DND-41 (cell line): ENCODE data around the gene TSSK6.

ENCODE experiments used
- ATAC-seq: fragments of 200-7000 bp; cut with Tn5 transposase; 3 replicates; pipeline ENCODE4 v1.9.1; 2021; ENCODE audit warnings: low read depth; ENCODE audit not compliant: insufficient read depth
- DNase-seq: peaks from one replicate; pipeline ENCODE4 v3.0.0-alpha.2; 2020
- H2AFZ ChIP-seq: 2 replicates; pipeline ENCODE4 v1.6.0; 2012; ENCODE audit warnings: low read depth, low read length
- H3K27ac ChIP-seq: 2 replicates; pipeline ENCODE4 v1.5.1; 2012; ENCODE audit warnings: low read length, inconsistent platforms
- H3K27me3 ChIP-seq: fragments of 200-600 bp; sonication (generic); 2 replicates; pipeline ENCODE4 v1.6.0; 2012; ENCODE audit warnings: low read length, mild to moderate bottlenecking, inconsistent platforms; ENCODE audit not compliant: insufficient read depth, poor library complexity
- H3K36me3 ChIP-seq: 2 replicates; pipeline ENCODE4 v1.5.1; 2012; ENCODE audit warnings: low read length, inconsistent platforms; ENCODE audit not compliant: insufficient read depth
- H3K4me1 ChIP-seq: 2 replicates; pipeline ENCODE4 v1.5.1; 2012; ENCODE audit warnings: mild to moderate bottlenecking, low read length; ENCODE audit not compliant: insufficient read depth
- H3K4me2 ChIP-seq: 2 replicates; pipeline ENCODE4 v1.6.0; 2012; ENCODE audit warnings: mild to moderate bottlenecking, moderate library complexity, low read length, inconsistent platforms; ENCODE audit not compliant: insufficient read depth
- H3K4me3 ChIP-seq, 2 experiments: fragments of 200-600 bp in 1 of 2; shearing (Covaris generic) in 1 of 2; 2 replicates each; pipeline ENCODE4 v1.5.1; 2012 to 2016; ENCODE audit warnings: inconsistent platforms in 2 of 2, low read length in 2 of 2, mild to moderate bottlenecking in 2 of 2, low read depth in 1 of 2, moderate library complexity in 1 of 2
- H3K79me2 ChIP-seq: 2 replicates; pipeline ENCODE4 v1.6.0; 2012; ENCODE audit warnings: low read length, inconsistent platforms; ENCODE audit not compliant: insufficient read depth
- H3K9ac ChIP-seq: 2 replicates; pipeline ENCODE4 v1.6.0; 2012; ENCODE audit warnings: low read depth, mild to moderate bottlenecking, inconsistent platforms, low read length, moderate library complexity
- H3K9me3 ChIP-seq: 2 replicates; pipeline ENCODE4 v1.5.1; 2012; ENCODE audit warnings: low read length, moderate library complexity, mild to moderate bottlenecking, inconsistent platforms; ENCODE audit not compliant: insufficient read depth, severe bottlenecking
- H4K20me1 ChIP-seq: 2 replicates; pipeline ENCODE4 v1.6.0; 2012; ENCODE audit warnings: low read length; ENCODE audit not compliant: insufficient read depth
- EZH2 ChIP-seq: IDR thresholded peaks from 3 replicates; pipeline ENCODE4 v1.6.1; 2012; ENCODE audit warnings: borderline replicate concordance, low read depth, mild to moderate bottlenecking, moderate library complexity, low read length, inconsistent platforms; ENCODE audit not compliant: severe bottlenecking
- TF ChIP-seq, protein P1 (sequence below): IDR thresholded peaks from 2 replicates; pipeline ENCODE4 v1.5.1; 2012; ENCODE audit warnings: borderline replicate concordance, low read length, moderate library complexity, mild to moderate bottlenecking; ENCODE audit not compliant: poor library complexity, severe bottlenecking; ENCODE audit errors: extremely low read depth

The TSSK6 gene

DNA sequence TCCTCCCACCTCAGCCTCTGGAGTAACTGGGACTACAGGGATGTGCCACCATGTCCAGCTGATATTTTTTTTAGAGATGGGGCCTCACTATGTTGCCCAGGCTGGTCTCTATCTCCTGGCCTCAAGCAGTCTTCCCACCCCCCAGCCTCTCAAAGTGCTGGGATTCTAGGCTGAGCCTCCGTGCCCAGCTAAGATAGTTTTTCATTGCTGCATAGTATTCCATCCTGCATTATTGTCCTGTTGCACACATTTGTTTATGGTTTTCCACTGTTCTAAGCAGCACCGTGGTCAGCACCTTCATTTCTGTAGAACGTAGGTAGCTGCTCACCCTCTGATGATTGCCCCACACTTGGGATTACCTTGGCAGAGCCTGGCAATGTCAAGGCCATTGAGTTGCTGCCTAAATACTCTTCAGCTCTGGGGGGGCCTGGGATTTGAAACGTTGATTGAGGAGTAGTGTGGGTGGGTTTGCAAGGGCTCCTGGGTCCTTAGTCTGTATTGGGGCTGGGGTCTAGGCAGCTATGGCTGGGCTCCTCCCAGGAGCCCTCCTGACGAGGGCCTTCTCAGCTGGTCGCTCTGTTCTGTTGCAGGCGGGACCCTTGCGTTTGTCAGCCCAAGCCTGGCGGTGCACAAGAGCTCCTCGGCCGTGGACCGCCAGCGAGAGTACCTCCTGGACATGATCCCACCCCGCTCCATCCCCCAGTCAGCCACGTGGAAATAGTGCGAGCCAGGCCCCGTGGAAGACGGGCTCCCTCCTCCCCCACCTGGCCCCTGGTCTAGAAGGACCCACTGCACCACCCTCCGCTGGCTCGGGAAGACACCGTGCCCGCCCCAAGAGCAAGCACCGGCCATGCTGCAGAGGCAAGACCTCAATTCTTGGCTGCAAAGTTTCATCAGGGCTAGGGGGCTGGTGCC lies 10.3 kb downstream of the TSSK6 start:
- Histone ChIP-seq H3K9ac (no peak overlapping the region), H3K79me2 (no peaks in the 10 kb centered on the region; the same call in 1 of the 2 replicates), H2AFZ (no peak overlapping the region), H3K9me3 (no peaks in the 10 kb centered on the region), H3K36me3 (peaks cover 80% of the 10 kb centered on the region), H3K4me2 (no peak overlapping the region), H3K27ac (no peak overlapping the region), H3K27me3 (no peaks in the 10 kb centered on the region), H3K4me1 (no peaks in the 10 kb centered on the region), H3K4me3 (no peak overlapping the region), H4K20me1 (peaks cover 35% of the 10 kb centered on the region; the same call in 1 of the 2 replicates)
- TF ChIP-seq, protein P1, sequence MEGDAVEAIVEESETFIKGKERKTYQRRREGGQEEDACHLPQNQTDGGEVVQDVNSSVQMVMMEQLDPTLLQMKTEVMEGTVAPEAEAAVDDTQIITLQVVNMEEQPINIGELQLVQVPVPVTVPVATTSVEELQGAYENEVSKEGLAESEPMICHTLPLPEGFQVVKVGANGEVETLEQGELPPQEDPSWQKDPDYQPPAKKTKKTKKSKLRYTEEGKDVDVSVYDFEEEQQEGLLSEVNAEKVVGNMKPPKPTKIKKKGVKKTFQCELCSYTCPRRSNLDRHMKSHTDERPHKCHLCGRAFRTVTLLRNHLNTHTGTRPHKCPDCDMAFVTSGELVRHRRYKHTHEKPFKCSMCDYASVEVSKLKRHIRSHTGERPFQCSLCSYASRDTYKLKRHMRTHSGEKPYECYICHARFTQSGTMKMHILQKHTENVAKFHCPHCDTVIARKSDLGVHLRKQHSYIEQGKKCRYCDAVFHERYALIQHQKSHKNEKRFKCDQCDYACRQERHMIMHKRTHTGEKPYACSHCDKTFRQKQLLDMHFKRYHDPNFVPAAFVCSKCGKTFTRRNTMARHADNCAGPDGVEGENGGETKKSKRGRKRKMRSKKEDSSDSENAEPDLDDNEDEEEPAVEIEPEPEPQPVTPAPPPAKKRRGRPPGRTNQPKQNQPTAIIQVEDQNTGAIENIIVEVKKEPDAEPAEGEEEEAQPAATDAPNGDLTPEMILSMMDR: no peak
- TF ChIP-seq EZH2: no peak
- no peak for ATAC-seq
- DNase-seq: no peak

DNA sequence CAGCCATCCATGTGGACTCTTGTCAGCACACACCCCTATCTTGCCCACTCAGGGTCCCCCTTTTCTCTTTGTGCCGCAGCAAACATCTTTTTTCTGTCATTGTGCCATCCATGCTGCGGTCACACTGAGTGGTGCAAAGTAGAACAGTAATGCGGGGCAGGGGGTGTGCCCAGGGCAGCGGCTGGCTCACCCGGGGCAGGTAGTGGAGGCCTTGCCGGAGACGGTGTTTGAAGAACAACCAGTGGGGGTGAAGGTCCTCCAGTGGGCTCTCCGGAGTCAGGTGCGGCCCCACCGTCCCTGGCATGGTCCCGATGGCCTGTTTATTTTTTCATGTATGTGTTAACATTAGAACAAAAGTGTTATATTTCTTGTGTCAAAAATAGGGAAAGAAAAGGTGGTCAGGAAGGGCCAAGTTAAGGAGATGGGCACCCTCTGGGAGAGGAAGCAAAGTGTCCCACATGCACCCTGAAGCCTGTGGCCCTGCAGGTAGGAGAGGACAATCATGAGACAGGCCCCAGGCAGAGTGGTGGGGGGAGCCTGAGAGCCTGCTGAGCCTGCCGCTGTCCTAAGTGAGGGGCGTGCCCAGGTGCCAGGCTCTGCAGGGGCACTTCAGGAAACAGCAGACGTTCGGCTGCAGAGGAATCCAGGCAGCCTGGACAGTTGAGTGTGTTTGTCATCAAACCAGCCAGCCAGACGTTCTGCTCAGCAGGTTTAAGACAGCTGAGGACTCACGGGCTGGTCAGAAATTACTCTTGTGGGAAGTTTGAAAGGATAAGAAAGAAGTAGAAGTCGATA lies 12.3 kb downstream of the TSSK6 start:
- Histone ChIP-seq H3K4me1 (no peaks in the 10 kb centered on the region), H3K4me3 (no peak overlapping the region), H3K4me2 (no peak overlapping the region), H3K36me3 (peaks cover 99% of the 10 kb centered on the region), H3K9ac (no peak overlapping the region), H3K27ac (no peak overlapping the region), H3K9me3 (no peaks in the 10 kb centered on the region), H4K20me1 (peaks cover 49% of the 10 kb centered on the region), H2AFZ (no peak overlapping the region), H3K79me2 (peaks cover 6% of the 10 kb centered on the region; the same call in 1 of the 2 replicates), H3K27me3 (no peaks in the 10 kb centered on the region)
- TF ChIP-seq, protein P1: no peak
- TF ChIP-seq EZH2: no peak
- DNase-seq (no peak), ATAC-seq (no peak)

DNA sequence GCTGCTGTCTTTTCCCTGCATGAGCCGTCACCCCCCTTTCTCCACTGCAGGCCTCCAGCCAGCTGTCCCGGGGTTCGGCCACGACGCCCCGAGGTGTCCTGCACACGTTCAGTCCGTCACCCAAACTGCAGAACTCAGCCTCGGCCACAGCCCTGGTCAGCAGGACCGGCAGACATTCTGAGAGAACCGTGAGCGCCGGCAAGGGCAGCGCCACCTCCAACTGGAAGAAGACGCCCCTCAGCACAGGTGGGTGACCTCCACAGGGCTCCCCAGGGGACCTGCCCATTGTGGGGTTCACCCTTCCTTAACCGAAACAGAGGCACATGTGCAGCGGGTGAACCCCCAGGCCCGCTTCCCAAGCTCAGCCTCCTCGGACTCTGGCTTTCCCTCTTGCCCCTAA lies 13.1 kb downstream of the TSSK6 start:
- no peak for TF ChIP-seq EZH2
- TF ChIP-seq, protein P1: no peak
- no peak for DNase-seq
- no peak for ATAC-seq
- Histone ChIP-seq H3K79me2 (peaks cover 12% of the 10 kb centered on the region; the same call in 1 of the 2 replicates), H3K4me3 (no peak overlapping the region), H3K9me3 (no peaks in the 10 kb centered on the region), H3K36me3 (peaks cover 99% of the 10 kb centered on the region), H3K27me3 (no peaks in the 10 kb centered on the region), H3K9ac (no peak overlapping the region), H2AFZ (no peak overlapping the region), H3K4me1 (no peaks in the 10 kb centered on the region), H3K27ac (no peak overlapping the region), H4K20me1 (peaks cover 52% of the 10 kb centered on the region), H3K4me2 (no peak overlapping the region)
